Testis (tissue), 3 donors: Measurements from ENCODE around the gene SLU7. TPM values are rescaled to one million over a fixed set of nuclear protein-coding genes. Genes with fewer than 3 reads are reported as not detected.

Experiments
- DNase-seq: peaks from one replicate; pipeline ENCODE4 v3.0.0-alpha.2; 2019
- H3K27ac ChIP-seq, 2 donors: fragments of 200-600 bp; sonication (generic); one replicate each; pipeline ENCODE4 v1.5.1; 2019
- H3K27me3 ChIP-seq: fragments of 200-600 bp; sonication (generic); one replicate; pipeline ENCODE4 v1.5.1; 2019
- H3K36me3 ChIP-seq: fragments of 200-600 bp; sonication (generic); one replicate; pipeline ENCODE4 v1.5.1; 2017; ENCODE audit warnings: low read depth; ENCODE audit errors: missing control alignments
- H3K4me1 ChIP-seq: fragments of 200-600 bp; sonication (generic); one replicate; pipeline ENCODE4 v1.5.1; 2019
- H3K4me3 ChIP-seq, 2 donors: fragments of 200-600 bp; sonication (generic); one replicate each; pipeline ENCODE4 v1.5.1; 2017 to 2019
- H3K9me3 ChIP-seq: fragments of 200-600 bp; sonication (generic); one replicate; pipeline ENCODE4 v1.5.1; 2017
- POLR2A ChIP-seq: fragments of 450-650 bp; IDR thresholded peaks from one replicate; pipeline ENCODE4 v1.6.1; 2017; ENCODE audit warnings: antibody characterized with exemption, mild to moderate bottlenecking, moderate library complexity
- WGBS, 2 donors: methylation state at CpG; one replicate each; pipeline ENCODE4 v1.1.5; 2018; 5-methylcytosine and 5-hydroxymethylcytosine counted together
- intact Hi-C: fragments of 100-400 bp; cut with DNase I; formaldehyde crosslinking; loops from one replicate; pipeline ENCODE4 v1.15.1; 2023; ENCODE audit warnings: low total_unique reads
- polyA plus RNA-seq: library from polyadenylated mRNA; stranded (reverse); fragments of 350-450 nt; fragmentation: Illumina TruSeq; extraction: RNeasy Lipid Tissue Mini Kit (QIAGEN cat#74804); gene quantifications from one replicate; pipeline ENCODE4 v1.2.3, GENCODE V29; 2014; ENCODE audit warnings: low read depth, low replicate concordance; ENCODE audit not compliant: insufficient read depth
- total RNA-seq, 2 donors: library from RNA; depleted of rRNA; stranded (reverse); fragments of >200 nt; gene quantifications; one replicate each; pipeline ENCODE4 v1.2.3, GENCODE V29; 2016
- TF ChIP-seq, protein P1 (sequence below), 3 experiments: fragments of 450-650 bp in 2 of 3; fragments of 200-600 bp in 1 of 3; sonication (generic) in 1 of 3; IDR thresholded peaks; one replicate each; pipeline ENCODE4 v1.5.1; 2016 to 2019; ENCODE audit warnings: antibody characterized with exemption in 3 of 3, mild to moderate bottlenecking in 2 of 3, moderate library complexity in 1 of 3

The SLU7 gene
- total and polyA plus RNA-seq, 3 donors from 2014 or later: 60.1 to 100.0 (median 92.4) TPM

DNA sequence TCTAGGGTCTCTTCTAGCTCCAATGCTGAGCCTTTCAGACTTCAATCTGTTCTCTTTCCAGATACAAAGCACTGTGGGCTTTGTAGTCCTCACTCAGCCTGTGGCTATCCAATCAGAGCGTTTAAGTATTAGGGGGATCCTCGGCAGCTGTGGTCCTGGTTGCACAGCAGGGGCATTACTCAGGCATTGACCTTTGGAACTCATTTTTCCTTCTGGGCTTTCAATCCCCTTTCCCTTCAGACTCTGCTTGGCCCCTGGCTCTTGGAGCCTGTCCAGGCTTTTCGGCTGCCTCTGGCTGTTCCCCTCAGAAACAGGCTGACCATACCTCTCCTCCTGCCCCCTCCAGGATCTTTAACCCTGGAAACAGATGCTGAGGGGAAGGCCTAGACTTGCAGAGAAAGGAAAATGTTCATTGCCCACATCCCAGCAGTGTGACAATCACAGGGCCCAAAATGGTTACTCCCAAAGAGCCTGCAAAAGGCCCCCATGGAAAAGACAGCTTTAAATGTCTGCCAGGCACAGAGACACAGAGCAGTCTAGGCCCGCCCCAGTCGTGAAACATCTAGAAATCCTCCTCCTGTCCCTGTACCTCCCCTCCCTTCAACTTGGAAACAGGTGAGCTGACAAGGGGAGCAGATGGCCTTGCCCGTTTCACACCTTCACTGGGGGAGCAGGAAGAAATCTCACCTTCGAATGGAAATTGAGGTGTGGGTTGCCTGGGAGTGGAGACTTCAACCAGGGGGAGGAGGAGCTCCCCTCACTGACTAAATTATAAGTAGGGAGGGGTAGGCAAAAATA, 62.1 kb downstream of the SLU7 start:
- no peak for TF ChIP-seq POLR2A
- TF ChIP-seq, protein P1, sequence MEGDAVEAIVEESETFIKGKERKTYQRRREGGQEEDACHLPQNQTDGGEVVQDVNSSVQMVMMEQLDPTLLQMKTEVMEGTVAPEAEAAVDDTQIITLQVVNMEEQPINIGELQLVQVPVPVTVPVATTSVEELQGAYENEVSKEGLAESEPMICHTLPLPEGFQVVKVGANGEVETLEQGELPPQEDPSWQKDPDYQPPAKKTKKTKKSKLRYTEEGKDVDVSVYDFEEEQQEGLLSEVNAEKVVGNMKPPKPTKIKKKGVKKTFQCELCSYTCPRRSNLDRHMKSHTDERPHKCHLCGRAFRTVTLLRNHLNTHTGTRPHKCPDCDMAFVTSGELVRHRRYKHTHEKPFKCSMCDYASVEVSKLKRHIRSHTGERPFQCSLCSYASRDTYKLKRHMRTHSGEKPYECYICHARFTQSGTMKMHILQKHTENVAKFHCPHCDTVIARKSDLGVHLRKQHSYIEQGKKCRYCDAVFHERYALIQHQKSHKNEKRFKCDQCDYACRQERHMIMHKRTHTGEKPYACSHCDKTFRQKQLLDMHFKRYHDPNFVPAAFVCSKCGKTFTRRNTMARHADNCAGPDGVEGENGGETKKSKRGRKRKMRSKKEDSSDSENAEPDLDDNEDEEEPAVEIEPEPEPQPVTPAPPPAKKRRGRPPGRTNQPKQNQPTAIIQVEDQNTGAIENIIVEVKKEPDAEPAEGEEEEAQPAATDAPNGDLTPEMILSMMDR (IDR thresholded peaks at IDR 0.05): no peak
- peak overlapping the region in 1 of 2 donors; percentile 76 for H3K27ac ChIP-seq
- no peaks in the 10 kb centered on the region for H3K27me3 ChIP-seq
- no peaks in the 10 kb centered on the region for H3K9me3 ChIP-seq
- H3K4me1 ChIP-seq: peaks cover 23% of the 10 kb centered on the region
- whole genome bisulfite sequencing, 2 donors: 62% methylated on average over 5 to 7 of the region's 7 CpGs
- intact Hi-C loops: no loop called here
- no peak overlapping the region for H3K4me3 ChIP-seq
- H3K36me3 ChIP-seq: no peaks in the 10 kb centered on the region
- no peak for DNase-seq

DNA sequence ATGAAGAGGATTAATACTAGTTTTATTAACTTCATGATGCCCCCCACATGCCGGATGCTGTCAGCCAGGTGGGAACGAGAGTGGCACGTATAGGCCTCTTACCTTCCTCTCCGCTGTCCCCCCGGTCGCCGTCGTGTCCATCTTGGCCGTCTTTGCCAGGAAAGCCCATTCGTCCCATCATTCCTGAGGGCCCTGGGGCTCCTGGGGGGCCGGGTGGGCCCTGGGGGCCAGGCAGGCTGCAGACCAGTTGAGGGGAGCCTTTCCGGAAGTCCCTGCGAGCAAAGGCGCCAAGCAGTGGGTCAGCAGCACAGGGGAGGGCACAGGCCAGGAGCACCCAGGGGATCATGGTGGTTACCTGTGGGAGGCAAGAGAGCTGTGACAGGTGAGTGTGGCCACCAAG, 64.2 kb downstream of the SLU7 start:
- peaks cover 15% of the 10 kb centered on the region for H3K4me1 ChIP-seq
- intact Hi-C loops: no loop called here
- no peak for DNase-seq
- no peak overlapping the region for H3K27ac ChIP-seq
- H3K9me3 ChIP-seq: no peaks in the 10 kb centered on the region
- H3K36me3 ChIP-seq: no peaks in the 10 kb centered on the region
- no peak for TF ChIP-seq POLR2A
- TF ChIP-seq, protein P1 (IDR thresholded peaks at IDR 0.05): no peak
- no peak overlapping the region for H3K4me3 ChIP-seq
- 94 to 95% methylated on average over 11 to 14 of the region's 14 CpGs for WGBS, 2 donors
- no peaks in the 10 kb centered on the region for H3K27me3 ChIP-seq

DNA sequence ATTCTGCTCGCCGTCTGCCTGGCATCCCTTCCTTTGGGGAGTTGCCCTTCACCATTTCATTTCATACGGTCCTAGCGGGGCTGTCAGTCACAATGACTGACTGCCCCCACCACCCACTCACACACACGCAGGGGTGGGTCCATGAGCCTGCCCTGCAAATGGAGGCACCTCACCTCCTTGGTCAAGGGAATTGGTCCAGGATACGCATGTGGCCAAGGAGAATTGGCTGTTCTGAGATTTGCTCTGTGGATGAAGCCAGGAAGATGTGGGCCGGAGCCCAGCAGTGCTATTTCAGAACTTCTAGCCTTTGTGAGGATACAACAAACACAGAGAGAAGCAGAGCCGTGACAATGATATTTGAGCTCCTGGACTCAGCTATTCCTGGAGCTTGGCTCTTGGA, 65.5 kb downstream of the SLU7 start:
- DNase-seq: peak; percentile 63
- WGBS, 2 donors: 61 to 75% methylated on average over 8 of the region's 8 CpGs
- no peak for TF ChIP-seq POLR2A
- TF ChIP-seq, protein P1 (IDR thresholded peaks at IDR 0.05): no peak
- H3K27me3 ChIP-seq: no peaks in the 10 kb centered on the region
- H3K36me3 ChIP-seq: no peaks in the 10 kb centered on the region
- intact Hi-C loops: no loop called here
- no peak overlapping the region for H3K4me3 ChIP-seq
- H3K9me3 ChIP-seq: no peaks in the 10 kb centered on the region
- H3K4me1 ChIP-seq: peaks cover 2% of the 10 kb centered on the region
- no peak overlapping the region for H3K27ac ChIP-seq

DNA sequence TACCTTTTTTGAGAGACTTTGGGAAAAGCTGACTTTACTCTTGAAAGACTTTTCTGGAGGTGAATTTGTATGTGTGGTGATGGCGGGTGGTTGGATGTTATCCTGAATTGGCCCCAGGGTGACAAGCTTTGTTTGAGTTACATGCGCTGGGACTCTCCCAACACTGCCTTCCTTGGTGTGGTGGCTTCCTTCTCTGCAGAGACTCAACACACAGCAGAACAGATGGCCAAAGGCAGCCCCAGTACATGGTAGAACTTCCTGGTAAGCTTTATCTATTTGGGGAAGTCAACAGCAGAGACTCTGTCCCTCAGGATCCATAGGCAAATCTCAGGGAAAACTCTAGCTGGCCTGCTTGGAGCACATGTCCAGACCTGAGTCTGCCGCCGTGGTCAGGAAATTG, 66.6 kb downstream of the SLU7 start:
- no peak overlapping the region for H3K4me3 ChIP-seq
- H3K4me1 ChIP-seq: peaks cover 5% of the 10 kb centered on the region
- intact Hi-C loops: no loop called here
- 94 to 99% methylated on average over 4 of the region's 4 CpGs for WGBS, 2 donors
- TF ChIP-seq POLR2A: no peak
- TF ChIP-seq, protein P1 (IDR thresholded peaks at IDR 0.05): no peak
- H3K36me3 ChIP-seq: no peaks in the 10 kb centered on the region
- DNase-seq: no peak
- no peak overlapping the region for H3K27ac ChIP-seq
- H3K9me3 ChIP-seq: no peaks in the 10 kb centered on the region
- no peaks in the 10 kb centered on the region for H3K27me3 ChIP-seq

Other genes with a start within 250 kb of the SLU7 start
- gene FABP6, start 189.6 kb downstream of the SLU7 start, total RNA-seq: 1 to 10 TPM in 1 of 2 donors, under 1 TPM in 1; 0.94 to 1.5 TPM
- 4.0 TPM for gene FABP6, start 189.6 kb downstream of the SLU7 start, polyA plus RNA-seq
- gene CCNJL, start 106.5 kb downstream of the SLU7 start, total RNA-seq: 10 to 100 TPM; 41.4 to 47.0 TPM
- 23.6 TPM for gene CCNJL, start 106.5 kb downstream of the SLU7 start, polyA plus RNA-seq
- 1 to 10 TPM; 6.4 to 8.2 TPM for gene C1QTNF2, start 48.5 kb downstream of the SLU7 start, total RNA-seq
- 3.7 TPM for gene C1QTNF2, start 48.5 kb downstream of the SLU7 start, polyA plus RNA-seq
- 10 to 100 TPM; 10.6 to 11.1 TPM for gene FAM200C, start 19.0 kb downstream of the SLU7 start, total RNA-seq
- gene FAM200C, start 19.0 kb downstream of the SLU7 start, polyA plus RNA-seq: 5.5 TPM
- gene PTTG1, start 2.8 kb upstream of the SLU7 start, total RNA-seq: 100 to 1,000 TPM; 153 to 209 TPM
- 429 TPM for gene PTTG1, start 2.8 kb upstream of the SLU7 start, polyA plus RNA-seq